Fibroblast of lung (primary cell): ENCODE data around the gene DIAPH3.

Source experiments
- CTCF ChIP-seq, 2 donors: IDR thresholded peaks in 1 of 2; conservative IDR thresholded peaks in 1 of 2; 1 replicate in 1 of 2; 2 replicates in 1 of 2; pipeline ENCODE4 v1.5.1; 2011 to 2012; ENCODE audit warnings: low read length in 2 of 2, control low read depth in 1 of 2, inconsistent platforms in 1 of 2, low read depth in 1 of 2, mild to moderate bottlenecking in 1 of 2
- EZH2 ChIP-seq: IDR thresholded peaks from 2 replicates; pipeline ENCODE4 v1.5.1; 2012; ENCODE audit warnings: low read length, control low read depth, mild to moderate bottlenecking; ENCODE audit errors: missing control alignments

DNA sequence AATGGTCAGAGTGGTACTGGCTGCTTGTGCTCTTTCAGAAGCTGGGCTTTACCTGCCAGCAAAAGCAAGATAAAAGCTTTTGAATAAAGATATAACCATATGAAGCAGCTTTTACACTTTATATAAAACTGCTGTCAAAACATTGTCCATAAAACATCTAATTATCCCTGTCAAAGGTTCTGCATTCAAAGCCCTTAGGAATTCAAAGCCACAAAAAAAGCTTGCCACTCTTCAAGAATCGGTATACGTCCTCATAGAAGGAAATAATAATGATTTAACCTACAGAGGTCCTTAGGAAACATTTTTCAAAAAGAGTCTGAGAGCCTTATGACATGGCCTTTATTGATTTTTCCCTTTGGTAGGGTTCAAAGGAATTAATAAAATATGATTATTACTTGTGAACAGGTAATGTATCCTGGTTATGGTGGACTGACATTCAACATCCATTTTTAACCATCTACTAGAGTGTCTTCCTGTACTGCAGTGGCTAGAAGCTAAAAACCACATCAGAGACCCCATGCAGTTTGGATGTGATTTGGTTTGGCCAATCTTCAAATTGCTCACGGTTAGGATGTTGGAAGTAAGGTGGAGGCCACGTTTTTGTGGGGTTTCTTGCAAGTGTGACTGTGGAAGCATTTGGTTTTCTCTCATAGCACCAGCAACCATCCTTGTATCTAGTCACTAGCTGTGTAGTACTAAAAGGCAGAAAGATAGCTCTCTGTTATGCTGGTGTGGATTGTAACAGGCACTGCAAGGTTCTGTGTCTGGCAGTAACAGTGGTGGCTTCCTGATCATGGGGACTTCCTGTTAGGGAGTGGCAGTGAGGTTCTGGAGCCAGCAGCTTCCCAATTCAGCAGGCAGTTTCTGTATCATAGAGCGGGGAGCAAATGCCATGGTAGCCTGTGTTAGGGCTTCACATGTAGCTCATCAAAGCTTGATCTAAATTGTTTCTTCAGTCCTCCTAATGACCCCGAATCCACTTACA lies 441.5 kb downstream of the DIAPH3 start:
- TF ChIP-seq CTCF (conservative IDR thresholded peaks at IDR 0.05 in 1 of 2, IDR thresholded peaks at IDR 0.05 in 1 of 2; ENCODE audit: low read depth in 1 of 2, low read length in 2 of 2) = no peak
- no peak for TF ChIP-seq EZH2
